Breast epithelium (tissue), 3 donors: ENCODE data around the gene RNF141.

Experiments used
- POLR2A ChIP-seq: fragments of 450-650 bp; IDR thresholded peaks from one replicate; pipeline ENCODE4 v1.6.1; 2016; ENCODE audit warnings: antibody characterized with exemption, mild to moderate bottlenecking, moderate library complexity
- POLR2AphosphoS5 ChIP-seq, 3 donors: sonication (generic); formaldehyde crosslinking; IDR thresholded peaks; one replicate each; pipeline ENCODE4 v1.6.1; 2017; ENCODE audit warnings: antibody characterized with exemption in 3 of 3
- TF ChIP-seq, protein P1 (sequence below), 3 donors: fragments of 450-650 bp; IDR thresholded peaks; one replicate each; pipeline ENCODE4 v1.5.1; 2016 to 2017; ENCODE audit warnings: antibody characterized with exemption in 3 of 3, mild to moderate bottlenecking in 3 of 3, moderate library complexity in 3 of 3

DNA sequence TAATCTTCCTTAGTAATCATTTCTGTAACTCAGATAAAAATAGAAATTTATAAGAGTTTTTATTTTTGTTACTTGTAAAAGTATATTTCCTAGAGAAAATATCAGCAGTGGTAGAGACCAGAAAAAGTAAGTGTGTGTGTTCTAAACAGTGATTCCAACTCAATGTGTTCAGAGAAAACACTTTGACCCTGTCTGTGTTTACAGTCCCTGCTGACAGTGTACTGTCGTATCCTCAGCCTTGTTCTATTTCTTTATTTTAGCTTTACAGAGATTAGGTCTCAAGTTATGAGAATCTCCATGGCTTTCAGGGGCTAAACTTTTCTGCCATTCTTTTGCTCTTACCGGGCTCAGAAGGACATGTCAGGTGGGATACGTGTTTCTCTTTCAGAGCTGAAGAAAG, 17.3 kb upstream of the RNF141 start:
- TF ChIP-seq, protein P1, sequence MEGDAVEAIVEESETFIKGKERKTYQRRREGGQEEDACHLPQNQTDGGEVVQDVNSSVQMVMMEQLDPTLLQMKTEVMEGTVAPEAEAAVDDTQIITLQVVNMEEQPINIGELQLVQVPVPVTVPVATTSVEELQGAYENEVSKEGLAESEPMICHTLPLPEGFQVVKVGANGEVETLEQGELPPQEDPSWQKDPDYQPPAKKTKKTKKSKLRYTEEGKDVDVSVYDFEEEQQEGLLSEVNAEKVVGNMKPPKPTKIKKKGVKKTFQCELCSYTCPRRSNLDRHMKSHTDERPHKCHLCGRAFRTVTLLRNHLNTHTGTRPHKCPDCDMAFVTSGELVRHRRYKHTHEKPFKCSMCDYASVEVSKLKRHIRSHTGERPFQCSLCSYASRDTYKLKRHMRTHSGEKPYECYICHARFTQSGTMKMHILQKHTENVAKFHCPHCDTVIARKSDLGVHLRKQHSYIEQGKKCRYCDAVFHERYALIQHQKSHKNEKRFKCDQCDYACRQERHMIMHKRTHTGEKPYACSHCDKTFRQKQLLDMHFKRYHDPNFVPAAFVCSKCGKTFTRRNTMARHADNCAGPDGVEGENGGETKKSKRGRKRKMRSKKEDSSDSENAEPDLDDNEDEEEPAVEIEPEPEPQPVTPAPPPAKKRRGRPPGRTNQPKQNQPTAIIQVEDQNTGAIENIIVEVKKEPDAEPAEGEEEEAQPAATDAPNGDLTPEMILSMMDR (IDR thresholded peaks at IDR 0.05), result no peak
- no peak for TF ChIP-seq POLR2A
- no peak for TF ChIP-seq POLR2AphosphoS5 (IDR thresholded peaks at IDR 0.05)
